Measurements from ENCODE around the gene BCL2.

GRCh38 chr18:63113899-63114565 lies 205.5 kb downstream of the BCL2 start:
- TF ChIP-seq CTCF (conservative IDR thresholded peaks at IDR 0.05; ENCODE audit: low read depth, low read length) (no peak), EZH2phosphoT487 (IDR thresholded peaks at IDR 0.05; ENCODE audit: borderline replicate concordance, low read length) (no peak)
